Mucosa of descending colon (tissue), 3 donors: ENCODE data around the gene PLEKHA6. TPM values are rescaled to one million over a fixed set of nuclear protein-coding genes. Genes with fewer than 3 reads are reported as not detected.

ENCODE experiments used
- ATAC-seq: fragments of 200-7000 bp; cut with Tn5 transposase; one replicate; pipeline ENCODE4 v1.9.1; 2020; ENCODE audit warnings: mild to moderate bottlenecking, moderate library complexity
- DNase-seq, 3 donors: peaks; one replicate each; pipeline ENCODE4 v3.0.0-alpha.2; 2020
- H3K36me3 ChIP-seq: fragments of 200-600 bp; one replicate; pipeline ENCODE4 v1.8.0; 2021; ENCODE audit warnings: low read depth, mild to moderate bottlenecking
- H3K4me1 ChIP-seq: fragments of 200-600 bp; one replicate; pipeline ENCODE4 v1.8.0; 2021; ENCODE audit warnings: low read depth, mild to moderate bottlenecking
- H3K4me3 ChIP-seq: fragments of 200-600 bp; one replicate; pipeline ENCODE4 v1.8.0; 2021; ENCODE audit warnings: mild to moderate bottlenecking
- H3K9me3 ChIP-seq: fragments of 200-600 bp; one replicate; pipeline ENCODE4 v1.8.0; 2021; ENCODE audit warnings: mild to moderate bottlenecking
- CTCF ChIP-seq: fragments of 200-600 bp; IDR thresholded peaks from one replicate; pipeline ENCODE4 v1.8.0; 2022; ENCODE audit warnings: antibody characterized with exemption, mild to moderate bottlenecking
- intact Hi-C, 2 donors: fragments of 100-400 bp; cut with DNase I in 1 of 2; cut with micrococcal nuclease in 1 of 2; formaldehyde crosslinking; loops; one replicate each; pipeline versions ENCODE4 v1.11.0 to v1.11.1; 2022; cut with DNase I, micrococcal nuclease
- total RNA-seq, 3 donors: library from RNA; stranded (reverse); fragmentation: NEBNext Ultra II Directional in 2 of 3; extraction: Animal tissue kit (Norgen Biotek cat#: 25700) in 2 of 3; gene quantifications; one replicate each; pipeline versions ENCODE4 v1.2.1 to v1.2.4, GENCODE V29; 2021 to 2023
- donor health status: DM: no; HTN: no; CAD: no; lungs with moderate emphysema.
- donor health status: DM: no; HTN: no; CAD: no.
- donor health status: DM: no; HTN: yes; CAD: no.

Gene PLEKHA6
- total RNA-seq, 3 donors from 2014 or later = 82.4 to 154 (median 115) TPM

GRCh38 chr1:204343247-204343646 is 16.5 kb downstream of the PLEKHA6 start:
- no peak overlapping the region for H3K4me3 ChIP-seq
- intact Hi-C loops = no loop called here
- no peaks in the 10 kb centered on the region for H3K9me3 ChIP-seq
- ATAC-seq (no peak), DNase-seq (no peak)
- peaks cover 70% of the 10 kb centered on the region for H3K4me1 ChIP-seq
- TF ChIP-seq CTCF = no peak
- no peaks in the 10 kb centered on the region for H3K36me3 ChIP-seq

- Histone ChIP-seq H3K4me1 (peaks cover 70% of the 10 kb centered on the region), H3K9me3 (no peaks in the 10 kb centered on the region), H3K4me3 (no peak overlapping the region), H3K36me3 (no peaks in the 10 kb centered on the region)
- no peak for ATAC-seq
- intact Hi-C loops = no loop called here
- TF ChIP-seq CTCF = no peak
- DNase-seq = no peak
Measured at GRCh38 chr1:204342310-204342709, 17.4 kb downstream of the PLEKHA6 start.

- ATAC-seq = peak; percentile 82
- intact Hi-C loops = no loop called here
Measured at GRCh38 chr1:204341380-204341779, 18.3 kb downstream of the PLEKHA6 start.

GRCh38 chr1:204340081-204340889 is 19.4 kb downstream of the PLEKHA6 start:
- no peak for TF ChIP-seq CTCF
- Histone ChIP-seq H3K9me3 (no peaks in the 10 kb centered on the region), H3K4me3 (no peak overlapping the region), H3K4me1 (peaks cover 62% of the 10 kb centered on the region), H3K36me3 (no peaks in the 10 kb centered on the region)
- intact Hi-C loops = no loop called here
- ATAC-seq (no peak), DNase-seq (no peak)

More at GRCh38 chr1:204341380-204341779, 18.3 kb downstream of the PLEKHA6 start:
- TF ChIP-seq CTCF = no peak
- Histone ChIP-seq H3K4me3 (no peak overlapping the region), H3K36me3 (no peaks in the 10 kb centered on the region), H3K9me3 (no peaks in the 10 kb centered on the region), H3K4me1 (peaks cover 69% of the 10 kb centered on the region)
- DNase-seq = peak in 1 of 3 donors; percentile 74

- Histone ChIP-seq H3K9me3 (no peaks in the 10 kb centered on the region), H3K4me1 (peaks cover 59% of the 10 kb centered on the region), H3K36me3 (no peaks in the 10 kb centered on the region), H3K4me3 (no peak overlapping the region)
- intact Hi-C loops = no loop called here
- DNase-seq (no peak), ATAC-seq (no peak)
- no peak for TF ChIP-seq CTCF
Measured at GRCh38 chr1:204339541-204339940, 20.2 kb downstream of the PLEKHA6 start.
